Ovary (tissue), 3 donors: ENCODE data around the gene VWDE.

Experiments used
- POLR2A ChIP-seq: fragments of 450-650 bp; IDR thresholded peaks from one replicate; pipeline ENCODE4 v1.6.1; 2017; ENCODE audit warnings: antibody characterized with exemption, mild to moderate bottlenecking, moderate library complexity
- TF ChIP-seq, protein P1 (sequence below), 3 donors: fragments of 450-650 bp in 2 of 3; fragments of 200-600 bp in 1 of 3; IDR thresholded peaks; one replicate each; pipeline versions ENCODE4 v1.5.1 to v1.8.0; 2016 to 2022; ENCODE audit warnings: antibody characterized with exemption in 3 of 3, mild to moderate bottlenecking in 1 of 3
- donor health status: DM: no; HTN: no; CAD: no.

DNA sequence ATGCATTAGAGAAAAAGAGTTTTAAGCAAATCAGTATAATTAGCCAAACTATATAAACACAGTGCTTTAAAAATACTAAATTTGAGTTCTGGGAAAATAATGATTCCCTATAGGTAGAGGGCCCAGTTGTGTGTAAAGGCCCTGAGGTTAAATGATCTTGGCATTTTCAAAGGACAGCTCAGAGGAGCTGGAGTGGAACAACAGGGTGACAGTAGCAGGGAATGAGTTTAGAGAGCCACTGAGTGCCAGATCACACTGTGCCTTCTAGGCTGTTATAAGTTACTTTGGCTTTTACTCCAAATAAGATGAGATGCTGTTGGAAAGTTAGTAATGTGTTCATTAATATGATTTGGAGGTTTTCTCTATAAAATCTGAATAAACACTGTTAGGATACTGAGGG is 34.6 kb downstream of the VWDE start:
- TF ChIP-seq, protein P1, sequence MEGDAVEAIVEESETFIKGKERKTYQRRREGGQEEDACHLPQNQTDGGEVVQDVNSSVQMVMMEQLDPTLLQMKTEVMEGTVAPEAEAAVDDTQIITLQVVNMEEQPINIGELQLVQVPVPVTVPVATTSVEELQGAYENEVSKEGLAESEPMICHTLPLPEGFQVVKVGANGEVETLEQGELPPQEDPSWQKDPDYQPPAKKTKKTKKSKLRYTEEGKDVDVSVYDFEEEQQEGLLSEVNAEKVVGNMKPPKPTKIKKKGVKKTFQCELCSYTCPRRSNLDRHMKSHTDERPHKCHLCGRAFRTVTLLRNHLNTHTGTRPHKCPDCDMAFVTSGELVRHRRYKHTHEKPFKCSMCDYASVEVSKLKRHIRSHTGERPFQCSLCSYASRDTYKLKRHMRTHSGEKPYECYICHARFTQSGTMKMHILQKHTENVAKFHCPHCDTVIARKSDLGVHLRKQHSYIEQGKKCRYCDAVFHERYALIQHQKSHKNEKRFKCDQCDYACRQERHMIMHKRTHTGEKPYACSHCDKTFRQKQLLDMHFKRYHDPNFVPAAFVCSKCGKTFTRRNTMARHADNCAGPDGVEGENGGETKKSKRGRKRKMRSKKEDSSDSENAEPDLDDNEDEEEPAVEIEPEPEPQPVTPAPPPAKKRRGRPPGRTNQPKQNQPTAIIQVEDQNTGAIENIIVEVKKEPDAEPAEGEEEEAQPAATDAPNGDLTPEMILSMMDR (IDR thresholded peaks at IDR 0.05): no peak
- TF ChIP-seq POLR2A: no peak
